Activated CD8-positive, alpha-beta memory T cell treated with anti-CD3 and anti-CD28 coated beads for 48 hours (primary cell): ENCODE measurements around the gene AGK.

ENCODE experiments used
- DNase-seq, 3 experiments: peaks; one replicate each; pipeline ENCODE4 v3.0.0-alpha.2; 2020; ENCODE audit warnings: low read depth in 2 of 3, low spot score in 2 of 3

The AGK gene

GRCh38 chr7:141701489-141702046, 150.4 kb downstream of the AGK start:
- DNase-seq, result peak; percentile 15 to 45 (median 36)

- DNase-seq, result peak in 2 of 3 experiments; percentile 11 to 36
Observed at GRCh38 chr7:141702047-141702567, 150.9 kb downstream of the AGK start, which contains the start of gene DENND11. Gene DENND11 (minus strand): TSS chr7:141702166. CDS start chr7:141702153, 13 bp downstream.

- no peak for DNase-seq
Observed at GRCh38 chr7:141702892-141703291, 151.7 kb downstream of the AGK start.

- no peak for DNase-seq
Observed at GRCh38 chr7:141704112-141704511, 152.9 kb downstream of the AGK start.

- DNase-seq, result no peak
Observed at GRCh38 chr7:141704741-141705140, 153.5 kb downstream of the AGK start.
